ENCODE results near the gene GLYR1.

- no peak for TF ChIP-seq CTCF (optimal IDR thresholded peaks at IDR 0.05 in 1 of 3, IDR thresholded peaks at IDR 0.05 in 1 of 3, conservative IDR thresholded peaks at IDR 0.05 in 1 of 3; ENCODE audit: extremely low read depth in 1 of 3, insufficient read depth in 2 of 3, low read length in 3 of 3)
- no peak for TF ChIP-seq EZH2 (IDR thresholded peaks at IDR 0.05; ENCODE audit: low read length)
Observed at GRCh38 chr16:4837733-4838501, 9.2 kb downstream of the GLYR1 start.
